ENCODE results near the gene LCT. TPM values are rescaled to one million over a fixed set of nuclear protein-coding genes. Genes with fewer than 3 reads are reported as not detected.
A peak's percentile ranks its signal among the peaks of the same experiment; 100 is the strongest.

LCT gene
- total and polyA plus RNA-seq, 2 of the 13 experiments (the other 11 are each of a cell fraction or from before 2014, with no cell fraction given), result not detected

- TF ChIP-seq ATF7-NPFF (CRISPR knock-in tag; IDR thresholded peaks at IDR 0.05; ENCODE audit: low read depth), result peak; percentile 89; the same call in 1 of the 2 replicates
- TF ChIP-seq KDM5A (IDR thresholded peaks at IDR 0.05; ENCODE audit: borderline replicate concordance, low read length), result peak; percentile 65; the same call in 1 of the 2 replicates
- peak; percentile 89 for TF ChIP-seq NRL (CRISPR knock-in tag; IDR thresholded peaks at IDR 0.05; ENCODE audit: borderline replicate concordance)
- peak; percentile 73 for TF ChIP-seq PRDM10 (CRISPR knock-in tag; IDR thresholded peaks at IDR 0.05; ENCODE audit: low read depth)
- peak; percentile 89 for TF ChIP-seq YY1 (IDR thresholded peaks at IDR 0.05; ENCODE audit: insufficient read depth, insufficient replicate concordance, low read depth, low read length)
- peak; percentile 69 for TF ChIP-seq SKI (IDR thresholded peaks at IDR 0.05; ENCODE audit: partially characterized antibody)
- no peak; the same call in 1 of the 2 replicates for TF ChIP-seq ZNF329 (CRISPR knock-in tag; IDR thresholded peaks at IDR 0.05; ENCODE audit: low read depth)
- no peak for TF ChIP-seq CEBPZ (IDR thresholded peaks at IDR 0.05; ENCODE audit: low read length)
- TF ChIP-seq ZNF331 (CRISPR knock-in tag; IDR thresholded peaks at IDR 0.05), result peak; percentile 78
- TF ChIP-seq ZNF607 (CRISPR knock-in tag; IDR thresholded peaks at IDR 0.05; ENCODE audit: borderline replicate concordance), result peak; percentile 78; the same call in 1 of the 2 replicates
- TF ChIP-seq DNMT3B (CRISPR knock-in tag; conservative IDR thresholded peaks at IDR 0.05), result 0 out of 2 replicates have a peak, but pooled peaks have one; percentile 12
- peak; percentile 94 for TF ChIP-seq IRF2 (CRISPR knock-in tag; IDR thresholded peaks at IDR 0.05)
- TF ChIP-seq SMAD3 (CRISPR knock-in tag; IDR thresholded peaks at IDR 0.05), result peak; percentile 60; the same call in 1 of the 2 replicates
- TF ChIP-seq ARID5B (CRISPR knock-in tag; IDR thresholded peaks at IDR 0.05), result peak; percentile 71
- TF ChIP-seq SOX5 (CRISPR knock-in tag; IDR thresholded peaks at IDR 0.05; ENCODE audit: borderline replicate concordance), result peak; percentile 24; the same call in 1 of the 2 replicates
Measured at GRCh38 chr2:135741395-135742324, 95.3 kb downstream of the LCT start, which contains the start of gene UBXN4 (continued).

All from HepG2 (cell line).